AG04449 (cell line): ENCODE results near the gene SLC17A7.
"Not testable (repeated sequence)": the region's sequence is repeated elsewhere in the genome, so short reads cannot be mapped to it uniquely, and the experiment has no call there.

Experiments used
- CTCF ChIA-PET: fragments of 350-600 bp; formaldehyde crosslinking; extraction: SDS; loops from one replicate; lab custom pipeline; 2021; ENCODE audit warnings: antibody characterized with exemption; lab: Yijun Ruan, JAX
- POLR2A ChIA-PET: fragments of 400-600, 350-600 bp; formaldehyde crosslinking; extraction: SDS; loops from one replicate; lab custom pipeline; 2020; ENCODE audit warnings: antibody characterized with exemption, inconsistent platforms; lab: Yijun Ruan, JAX
- DNase-seq: peaks from one replicate; pipeline ENCODE4 v3.0.0-alpha.2; 2010; ENCODE audit warnings: low read depth, low spot score
- H3K4me3 ChIP-seq: 2 replicates; pipeline ENCODE4 v1.5.1; 2011; ENCODE audit warnings: low read depth, mild to moderate bottlenecking, control low read depth, low read length
- TF ChIP-seq, protein P1 (sequence below): IDR thresholded peaks from one replicate; pipeline ENCODE4 v1.5.1; 2011; ENCODE audit warnings: mild to moderate bottlenecking, moderate library complexity, low read length, control low read depth, inconsistent platforms; ENCODE audit not compliant: insufficient read depth; ENCODE audit errors: missing control alignments

The SLC17A7 gene

DNA sequence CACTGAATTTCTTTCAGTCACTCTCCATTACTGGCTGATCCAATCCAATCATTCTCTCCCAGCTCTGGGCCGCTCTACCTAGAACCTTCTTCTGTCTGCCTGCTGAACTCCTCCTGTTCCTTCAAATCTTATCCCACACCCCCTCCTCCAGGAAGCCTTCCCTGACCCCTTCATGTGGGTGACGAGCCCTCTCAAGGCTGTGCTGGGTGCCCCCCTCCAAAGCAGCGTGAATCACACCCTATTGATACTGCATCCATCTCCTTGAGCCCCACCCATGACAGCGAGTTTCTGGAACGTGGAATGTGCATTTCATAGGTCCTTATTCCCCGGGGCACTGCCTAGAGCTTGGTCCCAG, 7.1 kb upstream of the SLC17A7 start:
- H3K4me3 ChIP-seq: no peak overlapping the region
- CTCF ChIA-PET: interaction anchor here (1.6 to 5.6 kb wide), 3 partner anchors 25 to 147 kb away, joined by 3 to 50 read pairs (median 5); no protein-coding TSS in a partner anchor
- TF ChIP-seq, protein P1, sequence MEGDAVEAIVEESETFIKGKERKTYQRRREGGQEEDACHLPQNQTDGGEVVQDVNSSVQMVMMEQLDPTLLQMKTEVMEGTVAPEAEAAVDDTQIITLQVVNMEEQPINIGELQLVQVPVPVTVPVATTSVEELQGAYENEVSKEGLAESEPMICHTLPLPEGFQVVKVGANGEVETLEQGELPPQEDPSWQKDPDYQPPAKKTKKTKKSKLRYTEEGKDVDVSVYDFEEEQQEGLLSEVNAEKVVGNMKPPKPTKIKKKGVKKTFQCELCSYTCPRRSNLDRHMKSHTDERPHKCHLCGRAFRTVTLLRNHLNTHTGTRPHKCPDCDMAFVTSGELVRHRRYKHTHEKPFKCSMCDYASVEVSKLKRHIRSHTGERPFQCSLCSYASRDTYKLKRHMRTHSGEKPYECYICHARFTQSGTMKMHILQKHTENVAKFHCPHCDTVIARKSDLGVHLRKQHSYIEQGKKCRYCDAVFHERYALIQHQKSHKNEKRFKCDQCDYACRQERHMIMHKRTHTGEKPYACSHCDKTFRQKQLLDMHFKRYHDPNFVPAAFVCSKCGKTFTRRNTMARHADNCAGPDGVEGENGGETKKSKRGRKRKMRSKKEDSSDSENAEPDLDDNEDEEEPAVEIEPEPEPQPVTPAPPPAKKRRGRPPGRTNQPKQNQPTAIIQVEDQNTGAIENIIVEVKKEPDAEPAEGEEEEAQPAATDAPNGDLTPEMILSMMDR: no peak
- no peak for DNase-seq
- POLR2A ChIA-PET: no interaction called here

DNA sequence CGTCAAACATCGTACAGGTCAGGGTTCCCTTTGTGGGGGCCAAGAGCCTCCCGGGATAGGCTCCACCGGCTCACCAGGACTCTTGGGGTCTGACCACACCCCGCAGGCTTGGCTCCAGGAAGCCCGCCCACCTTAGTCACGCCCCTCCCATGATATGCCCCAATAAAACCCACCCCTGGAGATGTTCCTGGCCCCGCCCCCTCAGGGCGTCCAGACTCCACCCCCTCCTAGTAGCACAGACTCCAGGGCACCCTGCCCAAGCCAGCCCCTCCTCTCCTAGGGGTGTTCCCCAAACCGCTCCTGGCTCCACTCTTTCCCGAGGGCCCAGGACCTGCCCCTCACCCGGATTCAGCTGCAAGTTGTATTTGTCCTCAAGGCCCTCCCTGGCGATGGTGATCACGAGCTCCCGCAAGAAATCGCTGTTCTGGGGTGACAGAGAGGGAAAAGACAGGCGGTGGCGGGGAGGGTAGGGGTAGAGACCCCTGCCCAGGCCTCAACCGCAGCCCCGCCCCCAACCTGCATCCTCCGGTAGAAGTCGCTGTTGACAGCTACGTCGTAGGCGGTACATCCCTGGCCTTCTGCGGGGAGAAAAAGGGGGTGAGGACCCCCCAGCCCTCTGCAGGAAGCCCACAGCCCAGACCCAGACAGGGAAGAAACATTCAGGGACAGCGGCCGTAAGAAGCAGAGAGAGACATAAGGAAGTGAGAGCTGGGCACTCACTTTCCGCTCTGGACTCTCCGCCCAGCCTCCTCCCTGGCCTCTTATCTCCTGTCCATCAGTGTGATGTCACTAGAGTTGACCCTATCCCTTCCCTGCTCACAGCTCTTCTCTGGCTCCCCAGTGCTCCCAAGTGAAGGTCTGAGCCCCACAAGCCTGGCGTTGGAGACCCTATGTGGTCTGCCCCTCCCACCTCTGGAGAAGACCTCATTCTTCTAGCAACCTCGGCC, 6.4 kb upstream of the SLC17A7 start:
- H3K4me3 ChIP-seq: no peak overlapping the region
- POLR2A ChIA-PET: no interaction called here
- DNase-seq: no peak
- CTCF ChIA-PET: interaction anchor here (1.6 to 5.6 kb wide), 3 partner anchors 26 to 147 kb away, joined by 3 to 50 read pairs (median 5); no protein-coding TSS in a partner anchor
- TF ChIP-seq, protein P1: no peak

DNA sequence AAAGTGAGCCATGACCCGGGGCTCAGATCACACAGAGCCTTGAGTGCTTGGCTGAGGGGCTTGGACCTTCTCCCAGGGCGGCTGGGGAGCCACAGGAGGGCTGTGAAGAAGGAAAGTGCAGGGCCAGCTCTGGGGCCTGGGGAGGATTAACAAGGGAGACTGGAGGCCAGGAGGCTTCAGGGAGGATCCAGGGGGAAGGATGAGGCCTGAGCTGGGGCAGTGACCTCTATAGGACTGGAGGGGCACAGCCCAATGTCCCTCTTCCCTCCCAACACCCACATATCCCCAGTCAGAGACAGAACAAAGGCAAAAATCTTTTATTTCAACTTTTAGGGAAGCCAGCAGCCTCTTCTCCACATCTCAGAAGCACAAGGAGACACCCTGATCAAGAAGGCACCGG, 4.7 kb upstream of the SLC17A7 start:
- ChIA-PET CTCF (interaction anchor here (0.6 to 5.6 kb wide), 7 partner anchors 10 to 220 kb away, joined by 3 to 50 read pairs (median 3); no protein-coding TSS in a partner anchor), POLR2A (no interaction called here)
- DNase-seq: no peak
- TF ChIP-seq, protein P1: no peak
- H3K4me3 ChIP-seq: no peak overlapping the region

DNA sequence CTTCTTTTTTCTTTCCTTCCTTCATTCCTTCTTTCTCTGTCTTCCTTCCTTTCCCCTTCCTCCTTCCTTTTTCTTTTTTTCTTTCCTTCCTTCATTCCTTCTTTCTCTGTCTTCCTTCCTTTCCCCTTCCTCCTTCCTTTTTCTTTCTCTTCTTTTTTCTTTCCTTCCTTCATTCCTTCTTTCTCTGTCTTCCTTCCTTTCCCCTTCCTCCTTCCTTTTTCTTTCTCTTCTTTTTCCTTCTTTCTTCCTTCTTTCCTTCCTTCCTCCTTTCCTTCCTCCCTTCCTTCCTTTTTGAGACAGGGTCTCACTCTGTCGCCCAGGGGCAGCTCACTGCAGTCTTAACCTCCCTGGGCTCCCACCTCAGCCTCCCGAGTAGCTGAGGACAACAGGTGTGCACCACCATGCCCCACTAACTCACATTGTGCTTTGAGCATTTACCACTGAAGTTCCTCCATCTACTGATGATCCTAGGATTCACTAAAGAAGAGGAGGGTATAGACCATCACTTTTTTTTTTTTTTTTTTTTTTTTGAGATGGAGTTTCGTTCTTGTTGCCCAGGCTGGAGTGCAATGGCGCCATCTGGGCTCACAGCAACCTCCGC, 2.9 kb upstream of the SLC17A7 start:
- H3K4me3 ChIP-seq, POLR2A ChIA-PET, DNase-seq: not testable (repeated sequence)
- CTCF ChIA-PET: interaction anchor here (0.6 to 5.6 kb wide), 13 partner anchors 8 to 222 kb away, joined by 3 to 50 read pairs (median 3); no protein-coding TSS in a partner anchor

DNA sequence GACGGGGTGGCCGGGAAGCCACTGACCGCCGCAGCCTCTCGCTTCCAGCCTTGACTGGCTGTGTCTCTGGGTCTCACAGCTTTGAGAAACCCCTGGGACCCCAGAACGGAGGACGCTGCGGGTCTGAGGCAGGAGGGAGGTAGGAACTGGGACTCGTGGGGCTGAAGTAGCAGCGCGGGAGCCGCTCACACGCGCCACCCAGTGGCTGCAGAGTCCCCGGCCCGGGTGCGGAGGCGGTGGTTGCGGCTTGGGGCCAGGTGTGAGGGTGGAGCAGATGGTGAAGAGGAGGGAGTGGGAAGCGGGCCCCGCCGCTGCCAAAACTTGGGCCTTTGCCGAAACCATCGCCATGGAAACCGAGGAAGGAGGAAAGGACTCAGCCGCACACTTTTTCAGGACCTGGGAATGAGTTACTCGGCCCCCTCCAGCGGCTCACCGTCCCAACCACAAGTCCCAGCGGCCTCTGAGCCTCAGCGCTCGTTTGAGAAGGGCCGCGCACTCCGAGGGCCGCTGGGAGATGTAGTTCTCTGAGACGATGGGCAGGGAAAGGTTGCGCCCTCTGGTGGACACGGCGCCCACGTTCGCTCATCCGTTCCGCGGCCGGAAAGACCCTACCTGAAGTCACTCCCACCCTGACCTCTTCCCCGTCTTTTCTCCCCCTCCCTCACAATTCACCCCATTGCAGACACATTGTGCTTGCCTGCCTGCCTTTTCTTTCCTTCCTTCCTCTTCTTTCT, 2.2 kb upstream of the SLC17A7 start:
- POLR2A ChIA-PET: no interaction called here
- TF ChIP-seq, protein P1: peak; percentile 99

DNA sequence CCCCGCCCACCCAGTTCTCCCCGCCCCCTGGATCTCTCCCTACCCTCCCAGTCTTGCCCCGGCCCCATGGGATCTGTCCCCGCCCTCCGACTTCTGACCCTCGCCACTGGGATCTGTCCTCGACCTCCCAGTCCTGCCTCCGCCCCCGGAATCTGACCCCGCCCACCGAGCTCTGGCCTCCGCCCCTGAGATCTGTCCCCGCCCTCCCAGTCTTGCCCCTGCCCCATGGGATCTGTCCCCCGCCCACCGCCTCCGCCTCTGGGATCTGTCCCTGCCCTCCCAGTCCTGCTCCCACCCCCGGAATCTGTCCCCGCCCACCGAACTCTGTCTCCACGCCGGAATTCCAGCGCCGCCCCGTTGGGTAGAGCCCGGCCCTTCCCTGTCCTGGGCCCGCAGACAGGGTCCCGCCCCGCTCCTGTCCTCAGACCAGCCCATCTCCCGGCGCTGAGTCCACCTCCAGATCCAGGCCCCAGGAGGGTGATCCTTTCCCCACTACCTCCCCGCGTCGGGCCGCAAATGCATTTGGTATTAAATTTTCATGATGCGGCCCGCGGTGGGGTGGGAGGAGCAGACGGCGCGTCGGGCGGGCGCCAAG, 1.5 kb upstream of the SLC17A7 start:
- TF ChIP-seq, protein P1: no peak
- ChIA-PET CTCF (interaction anchor here (0.6 to 2.3 kb wide), 8 partner anchors 9 to 217 kb away, joined by 3 to 21 read pairs (median 3); partner anchors contain the start of genes ALDH16A1 and PTH2), POLR2A (no interaction called here)
- H3K4me3 ChIP-seq: peak overlapping the region; percentile 69
- no peak for DNase-seq

More for the DNA sequence above, 2.2 kb upstream of the SLC17A7 start:
- H3K4me3 ChIP-seq: peak overlapping the region; percentile 69
- peak; percentile 50 for DNase-seq
- CTCF ChIA-PET: interaction anchor here (0.6 to 5.6 kb wide), 12 partner anchors 10 to 217 kb away, joined by 3 to 50 read pairs (median 4); partner anchors contain the start of genes ALDH16A1 and PTH2
